CD4-positive, alpha-beta T cell treated with Interleukin-15 for 1 hour (primary cell): Measurements from ENCODE around the gene EML2.
A peak's percentile ranks its signal among the peaks of the same experiment; 100 is the strongest.
"Not testable (repeated sequence)": the region's sequence is repeated elsewhere in the genome, so short reads cannot be mapped to it uniquely, and the experiment has no call there.

Experiments
- DNase-seq: peaks from one replicate; pipeline ENCODE4 v3.0.0-alpha.2; 2020

Gene EML2

GRCh38 chr19:45615795-45616703 is 23.1 kb downstream of the EML2 start:
- peak; percentile 79 for DNase-seq

GRCh38 chr19:45615056-45615455 is 24.1 kb downstream of the EML2 start:
- DNase-seq: not testable (repeated sequence)

GRCh38 chr19:45613926-45614725 is 25.1 kb downstream of the EML2 start:
- peak; percentile 47 for DNase-seq

- DNase-seq: no peak
Measured at GRCh38 chr19:45608948-45609347, 30.2 kb downstream of the EML2 start.

- DNase-seq: peak; percentile 34
Measured at GRCh38 chr19:45607071-45608029, 31.8 kb downstream of the EML2 start.

- DNase-seq: no peak
Measured at GRCh38 chr19:45601524-45602374, 37.4 kb downstream of the EML2 start, which contains the start of gene GPR4. GPR4 (minus strand) TSS chr19:45602212; CDS start chr19:45591866, 10,346 bp downstream.

GRCh38 chr19:45601115-45601514 is 38.1 kb downstream of the EML2 start:
- no peak for DNase-seq

GRCh38 chr19:45600340-45600885 is 38.8 kb downstream of the EML2 start:
- no peak for DNase-seq

GRCh38 chr19:45599286-45599685 is 39.9 kb downstream of the EML2 start:
- DNase-seq: no peak

GRCh38 chr19:45598267-45599001 is 40.8 kb downstream of the EML2 start:
- no peak for DNase-seq

GRCh38 chr19:45597425-45598111 is 41.6 kb downstream of the EML2 start:
- no peak for DNase-seq

GRCh38 chr19:45595814-45596213 is 43.4 kb downstream of the EML2 start:
- DNase-seq: no peak

GRCh38 chr19:45593520-45593919 is 45.7 kb downstream of the EML2 start:
- DNase-seq: no peak

GRCh38 chr19:45592366-45592765 is 46.8 kb downstream of the EML2 start:
- no peak for DNase-seq

- no peak for DNase-seq
Measured at GRCh38 chr19:45591638-45592005, 47.6 kb downstream of the EML2 start.

- DNase-seq: peak; percentile 30
Measured at GRCh38 chr19:45591004-45591637, 48.1 kb downstream of the EML2 start.

- DNase-seq: no peak
Measured at GRCh38 chr19:45590300-45591003, 48.7 kb downstream of the EML2 start.

GRCh38 chr19:45589768-45590167 is 49.4 kb downstream of the EML2 start:
- DNase-seq: no peak

GRCh38 chr19:45587873-45588272 is 51.3 kb downstream of the EML2 start:
- no peak for DNase-seq
